GM19468 (cell line): ENCODE results near the gene YARS1.
"Not testable (repeated sequence)": the region's sequence is repeated elsewhere in the genome, so short reads cannot be mapped to it uniquely, and the experiment has no call there.

Source experiments
- ATAC-seq: cut with Tn5 transposase; IDR thresholded peaks from one replicate; pipeline ENCODE4 v1.9.1; 2021; ENCODE audit warnings: mild to moderate bottlenecking, moderate library complexity, moderate number of reproducible peaks; ENCODE audit not compliant: unreplicated experiment; ENCODE audit errors: extremely low read depth

Gene YARS1

DNA sequence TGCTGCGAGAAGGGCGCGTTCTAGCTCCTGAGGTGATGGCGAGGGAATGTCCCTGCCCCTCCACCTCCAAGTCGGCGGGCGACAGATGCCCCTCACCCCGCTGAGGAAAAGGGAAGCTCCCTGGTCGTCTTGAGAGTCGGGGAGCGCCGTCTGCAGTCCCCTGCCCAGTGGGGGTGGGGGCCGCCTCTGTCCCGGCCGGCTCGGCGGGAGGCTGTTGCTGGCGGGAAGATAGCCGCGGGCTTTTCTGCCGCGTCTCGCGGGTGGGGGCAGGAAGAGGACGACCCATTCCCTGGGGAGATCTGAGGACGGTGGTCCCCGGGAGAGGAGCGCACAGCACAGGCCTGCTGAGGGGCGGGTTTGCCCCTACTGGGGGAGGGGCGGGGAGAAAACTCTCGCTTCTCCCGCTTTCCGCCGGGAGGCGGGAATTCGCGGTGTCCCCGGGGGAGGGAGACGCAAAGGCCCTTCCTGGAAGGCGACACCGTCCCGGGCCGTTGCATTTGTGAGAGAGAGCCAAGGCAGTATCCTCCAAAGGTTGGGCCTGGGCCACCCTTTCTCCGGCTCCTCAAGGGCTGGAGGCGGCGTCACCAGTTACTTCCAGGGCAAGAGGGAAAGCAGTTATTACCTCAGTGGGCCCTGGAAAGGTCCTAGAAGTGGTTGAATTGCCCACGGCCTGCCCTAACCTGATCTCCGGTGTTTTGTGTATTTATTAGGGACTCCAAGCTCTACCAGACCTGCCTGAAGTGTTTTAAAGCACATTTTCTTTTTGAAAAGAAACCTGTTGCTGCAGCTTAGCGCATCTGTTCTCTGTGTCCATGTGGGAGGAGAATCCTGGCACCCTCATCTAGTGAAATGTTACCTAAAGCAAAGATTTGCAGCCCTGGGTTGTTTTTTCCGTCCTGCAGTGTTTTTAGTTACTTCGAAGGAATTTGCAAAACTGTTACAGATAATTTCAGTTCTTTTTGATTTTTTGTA lies 943 bp upstream of the YARS1 start:
- ATAC-seq, result no peak

DNA sequence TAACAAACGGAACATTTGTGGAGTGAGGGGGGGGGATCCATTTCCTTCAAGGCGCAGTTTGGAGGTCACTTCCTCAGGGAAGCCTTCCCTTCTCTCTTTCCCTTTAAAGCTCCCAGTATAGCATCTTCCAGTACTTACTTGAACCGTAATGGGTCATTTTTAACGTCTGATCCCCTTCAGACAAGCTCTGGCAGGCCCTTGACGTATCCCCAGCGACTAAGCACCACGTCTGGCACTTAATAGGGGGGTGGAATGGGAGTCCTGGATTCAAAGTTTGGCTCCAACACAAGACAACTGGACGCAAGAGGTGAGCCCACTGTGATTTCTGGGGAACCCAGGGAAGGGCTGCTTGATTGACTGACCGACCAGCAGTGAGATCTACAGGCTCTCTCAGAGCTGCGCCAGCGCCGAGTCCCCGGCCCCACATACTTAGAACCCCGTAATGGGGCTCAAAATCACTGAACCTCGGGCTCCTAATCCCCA lies 441 bp downstream of the YARS1 start:
- ATAC-seq, result no peak

DNA sequence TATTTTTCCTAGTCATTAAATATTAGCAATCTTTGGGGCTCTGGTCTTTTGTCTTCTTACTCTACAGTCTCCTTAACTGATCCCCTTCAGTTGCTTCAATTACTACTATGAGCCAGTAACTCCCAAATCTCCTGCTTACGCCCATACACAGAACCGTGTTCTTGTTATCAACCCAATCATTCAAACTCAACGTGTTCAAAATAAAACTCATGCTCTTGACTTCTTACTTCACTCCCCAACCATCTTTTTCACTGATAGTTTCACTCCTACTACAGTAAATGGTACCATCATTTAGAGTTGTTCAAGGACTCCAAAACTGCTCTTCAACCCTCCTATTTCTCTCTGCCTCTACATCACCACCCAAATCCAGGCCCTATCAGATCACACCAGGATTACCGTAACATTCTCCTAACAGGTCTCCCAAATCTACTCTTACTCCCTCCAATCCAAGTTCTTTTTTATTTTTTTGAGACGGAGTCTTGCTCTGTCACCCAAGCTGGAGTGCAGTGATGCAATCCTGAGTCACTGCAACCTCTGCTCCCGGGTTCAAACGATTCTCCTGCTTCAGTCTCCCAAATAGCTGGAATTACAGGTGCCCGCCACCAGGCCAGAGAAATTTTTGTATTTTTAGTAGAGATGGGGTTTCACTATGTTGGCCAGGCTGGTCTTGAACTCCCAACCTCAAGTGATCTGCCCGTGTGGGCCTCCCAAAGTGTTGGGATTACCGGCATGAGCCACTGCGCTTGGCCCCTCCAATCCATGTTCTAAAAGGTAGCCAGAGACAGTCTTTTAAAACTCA lies 3.0 kb downstream of the YARS1 start:
- no peak for ATAC-seq

DNA sequence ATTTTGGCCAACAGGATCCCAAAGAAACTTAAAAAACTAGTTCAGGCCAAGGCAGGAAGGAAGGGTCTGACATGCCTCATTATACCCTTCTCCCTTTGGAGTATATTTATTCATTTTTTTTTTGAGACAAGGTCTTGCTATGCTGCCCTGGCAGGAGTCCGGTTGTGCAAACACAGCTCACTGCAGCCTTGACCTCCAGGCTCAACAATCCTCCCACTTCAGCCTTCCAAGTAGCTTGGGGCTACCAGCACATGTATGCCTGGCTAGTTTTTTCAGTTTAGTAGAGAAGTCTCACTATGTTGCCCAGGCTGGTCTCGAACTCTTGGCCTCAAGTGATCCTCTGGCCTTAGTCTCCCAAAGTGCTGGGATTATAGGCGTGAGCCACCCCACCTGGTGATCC lies 5.2 kb downstream of the YARS1 start:
- no peak for ATAC-seq

DNA sequence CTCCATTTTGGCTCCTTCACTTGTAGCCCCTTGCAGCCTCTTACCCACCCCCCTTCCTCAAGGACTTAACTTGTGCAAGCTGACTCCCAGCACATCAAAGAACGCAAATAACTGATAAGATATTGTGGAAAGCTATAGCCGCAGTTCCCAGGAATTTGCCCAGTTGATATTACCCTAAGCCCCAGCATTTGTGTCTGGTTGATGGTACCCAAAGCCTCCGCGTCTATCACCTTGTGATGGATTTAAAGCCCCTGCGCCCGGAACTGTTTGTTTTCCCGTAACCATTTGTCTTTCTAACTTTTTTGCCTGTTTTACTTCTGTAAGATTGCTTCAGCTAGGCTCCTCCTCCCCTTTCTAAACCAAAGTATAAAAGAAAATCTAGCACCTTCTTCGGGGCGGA lies 5.9 kb downstream of the YARS1 start:
- no peak for ATAC-seq

DNA sequence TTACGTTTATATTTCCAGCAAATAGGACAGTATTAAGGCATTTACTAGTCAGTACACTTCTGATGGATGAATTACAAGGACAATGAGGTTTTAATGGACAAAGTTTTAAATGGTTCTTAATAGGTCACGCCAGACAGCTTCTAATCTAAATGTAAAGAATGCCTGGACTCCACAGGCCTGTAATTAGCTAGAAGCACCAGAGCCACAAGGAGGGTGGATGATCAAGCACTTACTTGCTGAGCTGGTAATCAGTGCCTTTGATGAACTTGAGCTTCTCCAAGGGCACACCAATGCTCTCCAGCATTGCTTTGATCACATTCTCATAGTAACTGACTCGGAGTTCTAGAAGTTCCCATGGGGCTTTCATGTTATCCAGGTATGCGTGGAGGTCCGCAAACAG lies 6.8 kb downstream of the YARS1 start:
- no peak for ATAC-seq

DNA sequence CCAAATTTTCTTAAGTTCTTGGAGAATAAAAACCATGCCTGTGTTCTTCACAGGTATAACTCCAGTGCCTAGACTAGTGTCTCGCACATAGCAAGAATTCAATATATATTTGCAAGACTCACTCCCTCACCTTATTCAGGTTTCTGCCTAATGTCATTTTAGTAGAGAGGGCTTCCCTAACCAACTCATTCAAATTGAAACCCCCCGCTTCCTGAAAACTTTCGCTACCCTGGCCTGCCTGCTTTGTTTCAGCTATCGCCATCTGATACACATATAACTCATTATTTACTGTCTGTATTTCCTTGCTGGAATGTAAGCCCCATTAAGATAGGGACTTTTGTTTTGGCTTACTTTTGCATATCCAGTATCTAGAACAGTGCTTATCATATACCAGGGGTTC lies 8.6 kb downstream of the YARS1 start:
- ATAC-seq, result no peak

DNA sequence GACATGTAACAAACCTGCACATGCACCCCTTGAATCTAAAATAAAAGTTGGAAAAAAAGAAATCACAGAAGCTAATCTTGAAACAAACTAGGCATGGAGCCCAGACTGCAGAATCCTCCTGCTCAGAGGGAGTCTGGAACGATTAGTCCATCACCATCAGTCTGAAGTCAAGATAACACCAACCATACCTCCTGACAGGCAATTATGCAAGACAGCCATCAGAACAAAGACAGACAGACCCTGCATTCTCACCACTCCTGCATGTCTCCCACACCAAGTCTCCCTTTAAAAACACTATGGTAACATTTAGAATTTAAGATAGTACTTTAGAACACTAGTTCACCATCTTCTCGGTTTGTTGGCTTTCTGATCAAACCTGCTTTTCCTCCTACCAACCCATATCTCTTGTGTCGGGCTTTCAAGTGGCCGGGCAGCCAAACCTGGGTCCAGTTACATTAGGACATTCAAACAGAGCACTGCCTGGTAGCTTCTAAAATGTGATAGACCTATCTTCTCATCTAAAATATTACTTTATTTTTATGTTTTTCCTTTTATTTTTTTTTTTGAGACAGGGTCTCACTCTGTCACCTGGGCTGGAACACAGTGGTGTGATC lies 10.1 kb downstream of the YARS1 start:
- ATAC-seq, result no peak

DNA sequence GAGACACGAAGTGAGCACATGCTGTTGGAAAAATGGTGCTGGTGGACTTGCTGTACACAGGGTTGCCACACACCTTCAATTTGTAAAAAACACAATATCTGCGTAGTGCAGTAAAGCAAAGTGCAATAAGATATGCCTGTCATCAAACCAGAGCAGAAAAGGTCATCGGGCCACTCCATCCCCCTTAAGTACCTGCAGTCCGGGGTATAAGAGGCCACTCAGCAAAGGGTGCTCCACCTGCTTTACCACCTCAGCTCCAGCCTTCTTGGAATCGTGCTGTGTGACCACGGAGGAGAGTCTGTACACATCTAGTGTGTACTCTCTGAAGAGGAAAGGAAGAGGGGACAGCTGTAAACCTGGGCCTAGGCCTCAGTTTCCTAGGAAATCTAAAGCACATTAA lies 10.9 kb downstream of the YARS1 start:
- no peak for ATAC-seq

DNA sequence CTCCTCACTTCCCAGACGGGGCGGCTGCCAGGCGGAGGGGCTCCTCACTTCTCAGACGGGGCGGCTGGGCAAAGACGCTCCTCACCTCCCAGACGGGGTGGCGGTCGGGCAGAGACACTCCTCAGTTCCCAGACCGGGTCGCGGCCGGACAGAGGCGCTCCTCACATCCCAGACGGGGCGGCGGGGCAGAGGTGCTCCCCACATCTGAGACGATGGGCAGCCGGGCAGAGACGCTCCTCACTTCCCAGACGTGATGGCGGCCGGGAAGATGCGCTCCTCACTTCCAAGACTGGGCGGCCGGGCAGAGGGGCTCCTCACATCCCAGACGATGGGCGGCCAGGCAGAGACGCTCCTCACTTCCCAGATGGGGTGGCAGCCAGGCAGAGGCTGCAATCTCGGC lies 12.7 kb downstream of the YARS1 start:
- not testable (repeated sequence) for ATAC-seq

DNA sequence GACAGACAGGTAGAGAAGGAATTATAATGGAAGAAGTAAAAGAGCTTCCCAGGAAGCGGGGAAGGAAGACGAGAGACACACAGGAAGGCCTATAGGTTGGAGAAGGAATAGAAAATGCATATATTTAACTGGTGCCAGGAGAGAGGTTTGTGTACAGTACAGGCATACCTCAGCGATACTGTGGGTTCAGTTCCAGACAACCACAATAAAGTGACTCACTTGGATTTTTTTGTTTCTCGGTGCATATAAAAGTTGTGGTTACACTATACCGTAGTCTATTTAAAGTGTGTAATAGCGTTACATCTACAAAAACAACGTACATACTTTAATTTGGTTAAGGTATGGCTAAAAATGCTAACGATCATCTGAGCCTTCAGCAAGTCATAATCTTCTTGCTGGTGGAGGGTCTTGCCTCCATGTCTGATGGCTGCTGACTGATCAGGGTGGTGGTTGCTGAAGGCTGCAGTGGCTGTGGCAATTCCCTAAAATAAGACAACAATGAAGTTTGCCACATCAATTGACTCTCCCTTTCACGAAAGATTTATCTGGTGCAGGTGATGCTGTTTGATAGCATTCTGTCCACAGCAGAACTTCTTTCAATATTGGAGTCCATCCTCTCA lies 16.0 kb downstream of the YARS1 start:
- ATAC-seq, result no peak

DNA sequence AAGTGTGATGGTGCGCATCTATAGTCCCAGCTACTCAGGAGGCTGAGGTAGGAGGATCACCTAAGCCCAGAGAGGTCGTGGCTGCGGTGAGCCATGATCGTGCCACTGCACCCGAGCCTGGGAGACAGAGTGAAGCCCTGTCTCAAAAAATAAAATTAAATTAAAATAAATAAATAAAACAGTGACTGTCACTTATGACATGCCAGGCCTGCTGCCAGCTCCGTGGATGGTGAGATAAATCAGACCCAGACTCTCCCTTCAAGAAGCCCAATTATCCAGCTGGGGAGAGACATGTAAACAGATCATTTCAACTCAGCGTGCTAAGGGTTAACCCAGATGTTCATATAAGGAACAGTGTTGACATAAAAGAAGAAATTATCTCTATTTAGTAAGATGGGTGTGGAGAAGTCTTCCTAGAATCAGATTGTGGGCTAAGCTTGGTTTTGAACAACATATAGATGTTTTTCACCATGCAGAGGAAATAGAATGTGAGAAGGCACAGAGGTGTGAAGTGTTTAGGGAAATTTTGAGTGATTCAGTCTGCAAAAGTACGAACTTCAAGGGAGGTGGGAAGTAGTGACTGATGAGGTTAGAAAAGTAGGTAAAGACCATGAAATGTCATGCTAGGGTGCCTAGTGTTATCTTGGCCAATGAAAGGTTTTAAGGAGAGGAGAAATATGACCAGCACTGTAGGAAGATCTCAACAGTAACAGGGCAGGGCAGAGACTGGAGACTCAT lies 18.3 kb downstream of the YARS1 start:
- ATAC-seq, result peak; percentile 63

DNA sequence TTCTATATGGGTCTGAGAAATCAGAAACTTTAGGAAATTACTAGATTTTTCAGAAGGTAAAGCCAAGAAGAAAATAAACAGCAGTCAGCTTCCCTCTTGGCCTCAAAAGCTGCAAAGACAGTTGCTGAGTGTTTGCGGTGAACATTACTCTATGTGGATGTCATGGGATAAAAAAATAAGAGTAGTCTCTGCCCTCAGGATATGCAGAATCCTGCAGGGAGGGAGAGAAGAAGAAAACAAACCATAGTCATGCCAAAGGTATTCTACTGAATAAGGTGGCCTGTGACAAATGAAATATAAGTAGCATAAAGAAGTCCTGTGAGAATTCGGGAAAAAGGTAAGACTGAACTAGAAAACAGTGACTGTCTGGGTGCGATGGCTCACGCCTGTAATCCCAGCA lies 19.0 kb downstream of the YARS1 start:
- ATAC-seq, result no peak

DNA sequence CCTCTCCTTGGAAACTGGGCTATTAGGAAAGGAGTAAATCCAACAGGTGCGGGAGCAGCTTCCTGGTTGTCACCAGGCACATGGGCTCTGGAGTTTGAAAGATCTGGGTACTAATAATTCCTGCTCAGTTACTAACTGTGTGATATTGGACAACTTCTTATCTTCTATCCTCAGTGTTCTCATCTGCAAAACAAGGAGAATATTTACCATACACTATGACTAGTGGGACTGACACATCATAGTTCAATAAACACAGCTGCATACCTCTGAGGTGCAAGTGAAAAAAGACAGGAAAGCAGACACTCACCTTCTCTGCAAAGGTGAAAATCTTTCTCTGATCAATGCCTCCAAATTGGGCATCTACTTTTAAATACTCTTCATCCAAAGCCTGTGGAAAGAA lies 19.7 kb downstream of the YARS1 start:
- ATAC-seq, result no peak

DNA sequence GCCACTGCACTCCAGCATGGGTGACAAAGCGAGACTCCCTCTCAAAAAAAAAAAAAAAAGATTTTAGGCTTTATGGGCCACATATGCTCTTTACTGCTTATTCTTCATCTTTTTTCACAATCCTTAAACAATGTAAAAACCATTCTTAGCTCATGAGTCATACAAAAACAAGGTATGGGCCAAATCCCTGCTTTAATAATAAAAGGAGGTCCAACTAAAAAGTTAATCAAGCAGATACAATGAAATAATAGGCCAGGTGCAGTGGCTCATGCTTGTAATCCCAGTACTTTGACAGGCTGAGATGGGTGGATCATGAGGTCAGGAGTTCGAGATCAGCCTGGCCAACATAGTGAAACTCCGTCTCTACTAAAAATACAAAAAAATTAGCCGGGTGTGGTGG lies 21.4 kb downstream of the YARS1 start:
- ATAC-seq, result not testable (repeated sequence)

DNA sequence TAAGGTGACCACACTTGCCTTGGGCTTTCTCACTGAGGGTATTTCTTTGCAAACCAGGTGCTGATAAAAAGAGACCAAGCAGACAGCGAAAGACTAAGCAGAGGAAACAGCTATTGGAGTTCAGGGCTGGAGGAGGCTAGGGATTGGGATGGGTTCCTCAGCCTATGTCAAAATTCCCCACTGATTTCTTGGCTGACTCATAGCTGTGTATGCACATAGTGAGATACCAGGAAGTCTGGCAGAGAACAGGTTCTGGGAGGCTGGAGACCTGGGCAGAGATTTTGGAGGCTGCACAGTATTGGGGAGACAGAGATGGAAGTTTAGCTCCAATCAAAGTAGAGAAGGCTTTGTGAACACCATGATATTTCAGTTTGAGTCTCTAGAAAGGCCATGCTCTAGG lies 25.3 kb downstream of the YARS1 start:
- no peak for ATAC-seq

DNA sequence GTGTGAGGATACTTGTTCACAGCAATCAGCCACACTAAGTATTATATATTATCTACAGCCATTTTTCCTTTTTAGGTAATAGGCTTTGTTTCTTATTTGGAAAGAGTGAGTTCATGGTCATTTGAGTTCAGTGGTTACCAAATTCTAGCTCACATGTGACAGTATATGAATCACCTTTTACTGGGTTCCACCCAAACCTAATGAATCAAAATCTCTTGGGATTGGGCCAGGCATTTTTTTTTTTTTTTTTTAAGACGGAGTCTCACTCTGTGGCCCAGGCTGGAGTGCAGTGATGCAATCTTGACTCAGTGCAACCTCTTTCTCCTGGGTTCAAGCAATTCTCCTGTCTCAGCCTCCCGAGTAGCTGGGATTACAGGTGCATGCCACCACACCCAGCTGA lies 27.8 kb downstream of the YARS1 start:
- not testable (repeated sequence) for ATAC-seq

DNA sequence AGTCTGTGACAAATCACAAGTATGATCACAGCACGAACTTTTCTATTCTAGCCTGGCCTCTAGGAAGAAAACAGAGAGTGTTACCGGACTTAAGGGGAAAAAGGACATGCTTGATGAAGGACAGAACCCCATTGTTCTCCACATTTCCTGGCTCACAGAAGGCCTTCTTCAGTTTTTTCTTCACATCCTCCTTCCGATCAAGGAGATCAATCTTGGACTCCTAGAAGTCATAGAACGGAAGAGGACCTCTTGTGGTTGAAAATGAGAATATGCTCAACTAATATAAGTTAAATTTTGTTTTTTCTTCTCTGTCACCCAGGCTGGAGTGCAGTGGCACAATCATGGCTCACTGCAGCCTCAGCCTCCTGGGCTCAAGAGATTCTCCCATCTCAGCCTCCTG lies 30.3 kb downstream of the YARS1 start:
- no peak for ATAC-seq

DNA sequence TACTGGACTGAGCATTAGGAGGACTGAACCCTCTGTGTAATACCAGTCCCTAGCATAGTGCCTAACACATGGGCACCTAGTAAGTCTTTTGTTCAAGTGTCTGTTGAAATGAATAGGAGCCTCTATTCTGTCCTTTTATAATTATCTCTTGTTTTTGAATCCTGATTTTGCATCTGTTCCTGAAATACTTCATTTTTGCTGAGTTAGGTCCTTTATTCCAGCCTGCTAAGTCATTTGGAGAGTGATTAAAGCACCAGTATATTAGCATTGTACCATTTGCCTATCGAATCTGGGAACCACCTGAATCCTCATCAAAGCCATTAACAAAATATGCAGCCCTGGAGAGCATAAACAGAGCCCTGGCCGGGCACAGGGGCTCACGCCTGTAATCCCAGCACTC lies 32.3 kb downstream of the YARS1 start:
- no peak for ATAC-seq

DNA sequence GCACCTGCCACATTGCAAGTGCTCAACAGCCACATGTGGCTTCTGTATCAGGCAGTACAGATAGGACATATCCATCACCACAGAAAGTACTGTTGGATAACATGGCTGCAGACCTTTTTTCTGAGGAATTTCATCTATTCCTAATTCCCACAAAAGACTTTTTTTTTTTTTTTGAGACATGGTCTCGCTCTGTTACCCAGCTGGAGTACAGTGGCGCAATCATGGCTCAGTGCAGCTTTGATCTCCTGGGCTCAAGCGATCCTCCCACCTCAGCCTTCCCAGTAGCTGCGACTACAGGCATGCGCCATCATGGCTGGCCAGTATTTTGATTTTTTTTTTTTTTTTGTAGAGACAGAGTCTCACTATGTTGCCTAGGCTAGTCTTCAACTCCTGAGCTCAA lies 33.3 kb downstream of the YARS1 start:
- no peak for ATAC-seq
